NCI-H1436 (cell line): Measurements from ENCODE around the gene DEFB124.

Experiments used
- DNase-seq: peaks from one replicate; lab custom pipeline; 2025; lab: John Stamatoyannopoulos, UW

DEFB124 gene

GRCh38 chr20:31425797-31426196 lies 49.1 kb downstream of the DEFB124 start:
- DNase-seq: no peak

- no peak for DNase-seq
These were observed 56.6 kb downstream of the DEFB124 start for GRCh38 chr20:31418307-31418706.

- no peak for DNase-seq
These were observed 59.3 kb downstream of the DEFB124 start for GRCh38 chr20:31415653-31416052.
